ENCODE results near the gene PLA2R1.
A peak's percentile ranks its signal among the peaks of the same experiment; 100 is the strongest.

DNA sequence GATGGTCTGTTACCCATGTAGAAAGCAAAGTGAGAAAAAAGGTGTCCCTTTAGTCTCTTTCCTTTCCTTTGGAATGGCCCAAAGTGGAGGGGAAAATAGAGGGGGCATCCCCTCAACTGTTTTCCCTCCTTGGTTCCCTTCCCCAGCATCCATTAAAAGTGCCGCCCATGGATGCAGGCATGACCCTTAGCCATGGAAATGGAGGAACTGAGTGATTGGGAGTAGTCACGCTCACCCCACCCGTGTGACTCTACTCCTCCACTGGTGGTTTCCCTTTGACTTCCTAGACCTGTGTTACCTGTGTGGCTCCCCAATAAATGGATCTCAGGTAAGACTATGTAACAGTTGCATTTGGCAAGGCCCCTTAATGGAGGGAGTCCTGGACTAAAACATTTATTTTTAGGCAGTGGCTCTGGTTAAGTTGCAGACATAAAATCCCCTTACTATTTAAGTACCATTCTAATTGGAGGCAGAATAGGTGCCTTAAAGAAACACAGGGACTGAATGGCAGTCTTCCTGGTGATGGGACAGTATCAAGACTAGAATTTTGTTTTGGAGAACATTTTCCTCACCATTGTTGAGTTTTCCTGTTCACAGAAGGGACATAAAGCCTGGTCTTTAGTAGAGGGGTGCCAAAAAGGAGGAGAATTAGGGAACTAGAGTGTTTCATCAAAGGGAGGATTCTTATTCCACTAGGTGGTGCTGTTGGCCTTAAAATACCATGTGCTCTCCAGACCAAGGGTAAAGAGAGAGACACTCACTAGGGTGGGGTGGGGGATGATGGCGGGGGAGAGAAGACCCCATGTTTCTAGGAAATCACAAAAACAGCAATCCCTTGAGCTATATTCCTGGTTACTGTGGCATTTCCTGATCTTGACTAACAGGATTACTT is 25.7 kb upstream of the PLA2R1 start:
- TF ChIP-seq, protein P1, sequence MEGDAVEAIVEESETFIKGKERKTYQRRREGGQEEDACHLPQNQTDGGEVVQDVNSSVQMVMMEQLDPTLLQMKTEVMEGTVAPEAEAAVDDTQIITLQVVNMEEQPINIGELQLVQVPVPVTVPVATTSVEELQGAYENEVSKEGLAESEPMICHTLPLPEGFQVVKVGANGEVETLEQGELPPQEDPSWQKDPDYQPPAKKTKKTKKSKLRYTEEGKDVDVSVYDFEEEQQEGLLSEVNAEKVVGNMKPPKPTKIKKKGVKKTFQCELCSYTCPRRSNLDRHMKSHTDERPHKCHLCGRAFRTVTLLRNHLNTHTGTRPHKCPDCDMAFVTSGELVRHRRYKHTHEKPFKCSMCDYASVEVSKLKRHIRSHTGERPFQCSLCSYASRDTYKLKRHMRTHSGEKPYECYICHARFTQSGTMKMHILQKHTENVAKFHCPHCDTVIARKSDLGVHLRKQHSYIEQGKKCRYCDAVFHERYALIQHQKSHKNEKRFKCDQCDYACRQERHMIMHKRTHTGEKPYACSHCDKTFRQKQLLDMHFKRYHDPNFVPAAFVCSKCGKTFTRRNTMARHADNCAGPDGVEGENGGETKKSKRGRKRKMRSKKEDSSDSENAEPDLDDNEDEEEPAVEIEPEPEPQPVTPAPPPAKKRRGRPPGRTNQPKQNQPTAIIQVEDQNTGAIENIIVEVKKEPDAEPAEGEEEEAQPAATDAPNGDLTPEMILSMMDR (conservative IDR thresholded peaks at IDR 0.05 in 1 of 2, IDR thresholded peaks at IDR 0.05 in 1 of 2; ENCODE audit: low read depth in 1 of 2, low read length in 2 of 2): peak in 1 of 2 donors; percentile 23
- TF ChIP-seq EZH2 (IDR thresholded peaks at IDR 0.05; ENCODE audit: low read length, missing control alignments): no peak

Data from fibroblast of lung (primary cell).